Coronary artery (tissue), 2 donors: ENCODE measurements around the gene DBNDD2.

ENCODE experiments used
- DNase-seq: peaks from one replicate; pipeline ENCODE4 v3.0.0-alpha.2; 2017; ENCODE audit warnings: low spot score
- H3K27ac ChIP-seq, 2 donors: fragments of 200-600 bp; sonication (generic); one replicate each; pipeline ENCODE4 v1.5.1; 2016 to 2019
- H3K4me3 ChIP-seq: fragments of 200-600 bp; sonication (generic); 2 replicates; pipeline ENCODE4 v1.5.1; 2016; ENCODE audit warnings: mild to moderate bottlenecking, moderate library complexity
- TF ChIP-seq, protein P1 (sequence below): fragments of 200-600 bp; sonication (generic); IDR thresholded peaks from one replicate; pipeline ENCODE4 v1.5.1; 2019; ENCODE audit warnings: antibody characterized with exemption

DBNDD2 gene

GRCh38 chr20:45406260-45407066, 1.6 kb upstream of the DBNDD2 start:
- TF ChIP-seq, protein P1, sequence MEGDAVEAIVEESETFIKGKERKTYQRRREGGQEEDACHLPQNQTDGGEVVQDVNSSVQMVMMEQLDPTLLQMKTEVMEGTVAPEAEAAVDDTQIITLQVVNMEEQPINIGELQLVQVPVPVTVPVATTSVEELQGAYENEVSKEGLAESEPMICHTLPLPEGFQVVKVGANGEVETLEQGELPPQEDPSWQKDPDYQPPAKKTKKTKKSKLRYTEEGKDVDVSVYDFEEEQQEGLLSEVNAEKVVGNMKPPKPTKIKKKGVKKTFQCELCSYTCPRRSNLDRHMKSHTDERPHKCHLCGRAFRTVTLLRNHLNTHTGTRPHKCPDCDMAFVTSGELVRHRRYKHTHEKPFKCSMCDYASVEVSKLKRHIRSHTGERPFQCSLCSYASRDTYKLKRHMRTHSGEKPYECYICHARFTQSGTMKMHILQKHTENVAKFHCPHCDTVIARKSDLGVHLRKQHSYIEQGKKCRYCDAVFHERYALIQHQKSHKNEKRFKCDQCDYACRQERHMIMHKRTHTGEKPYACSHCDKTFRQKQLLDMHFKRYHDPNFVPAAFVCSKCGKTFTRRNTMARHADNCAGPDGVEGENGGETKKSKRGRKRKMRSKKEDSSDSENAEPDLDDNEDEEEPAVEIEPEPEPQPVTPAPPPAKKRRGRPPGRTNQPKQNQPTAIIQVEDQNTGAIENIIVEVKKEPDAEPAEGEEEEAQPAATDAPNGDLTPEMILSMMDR: no peak
- peak; percentile 90 for DNase-seq
- Histone ChIP-seq H3K27ac (peak overlapping the region; percentile 97 to 98), H3K4me3 (peak overlapping the region; percentile 93)

DNA sequence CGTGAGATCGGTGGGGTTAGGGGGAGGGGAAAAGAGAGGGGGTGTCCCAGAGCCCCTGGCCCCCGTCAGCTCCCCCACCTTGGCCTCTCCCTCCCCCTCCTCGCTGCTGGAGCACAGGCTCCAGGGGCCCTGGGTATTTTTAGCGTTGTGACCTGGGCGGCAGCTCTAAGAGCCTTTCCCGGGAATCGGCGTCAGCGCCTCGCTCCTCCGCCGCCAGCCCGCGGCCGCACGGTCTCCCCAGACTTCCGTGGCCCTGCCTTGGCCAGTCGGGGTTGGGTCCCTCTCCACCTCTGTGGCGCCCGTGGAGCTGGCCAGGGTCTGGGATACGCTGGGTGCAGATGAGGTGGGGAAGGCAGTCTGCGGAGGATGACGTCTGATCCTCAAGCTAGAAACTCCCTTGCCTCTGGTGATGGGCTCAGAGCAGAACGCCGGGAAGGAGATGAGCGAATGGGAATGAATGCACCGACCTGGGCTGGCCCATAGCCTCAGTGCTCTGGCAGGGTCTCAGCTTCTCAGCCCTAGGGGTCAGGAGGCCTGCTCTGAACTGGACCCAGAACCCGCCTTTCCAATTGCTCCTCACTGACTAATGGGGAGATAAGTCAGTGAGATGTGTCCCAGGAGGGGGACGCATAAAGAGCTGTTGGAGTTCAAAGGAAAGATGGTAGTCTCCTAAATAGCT, 883 bp upstream of the DBNDD2 start:
- DNase-seq: peak; percentile 90
- TF ChIP-seq, protein P1: no peak

DNA sequence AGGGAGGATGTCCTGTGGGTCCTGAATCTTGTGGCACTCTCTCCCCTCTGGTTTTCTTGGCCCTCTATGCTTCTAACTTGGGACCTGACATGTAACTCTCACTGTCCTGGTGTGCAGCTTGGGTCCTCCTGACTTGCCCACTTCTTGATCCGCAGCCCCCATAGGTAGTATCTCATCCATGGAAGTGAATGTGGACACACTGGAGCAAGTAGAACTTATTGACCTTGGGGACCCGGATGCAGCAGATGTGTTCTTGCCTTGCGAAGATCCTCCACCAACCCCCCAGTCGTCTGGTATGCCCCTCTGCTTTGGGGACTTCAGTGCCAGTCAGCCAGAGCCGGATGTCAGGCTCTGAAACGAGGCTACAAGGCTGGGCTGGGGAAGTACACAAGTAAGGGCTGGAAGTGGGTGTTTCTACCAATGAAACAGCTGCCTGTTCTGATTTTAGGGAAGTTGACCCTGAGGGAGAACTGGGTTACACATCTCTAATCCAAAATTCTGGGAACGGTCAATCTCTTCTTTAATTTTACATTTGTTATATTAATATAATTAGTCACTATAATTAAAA, 641 bp downstream of the DBNDD2 start:
- peak overlapping the region; percentile 97 to 98 for H3K27ac ChIP-seq
- TF ChIP-seq, protein P1: no peak
- DNase-seq: no peak
- H3K4me3 ChIP-seq: peak overlapping the region; percentile 93

More for the DNA sequence above, 883 bp upstream of the DBNDD2 start:
- peak overlapping the region; percentile 97 to 98 for H3K27ac ChIP-seq
- H3K4me3 ChIP-seq: peak overlapping the region; percentile 93

- peak overlapping the region in 1 of 2 donors; percentile 24 for H3K27ac ChIP-seq
- TF ChIP-seq, protein P1: no peak
- no peak overlapping the region for H3K4me3 ChIP-seq
- no peak for DNase-seq
Measured at GRCh38 chr20:45409521-45410272, 1.6 kb downstream of the DBNDD2 start.

DNA sequence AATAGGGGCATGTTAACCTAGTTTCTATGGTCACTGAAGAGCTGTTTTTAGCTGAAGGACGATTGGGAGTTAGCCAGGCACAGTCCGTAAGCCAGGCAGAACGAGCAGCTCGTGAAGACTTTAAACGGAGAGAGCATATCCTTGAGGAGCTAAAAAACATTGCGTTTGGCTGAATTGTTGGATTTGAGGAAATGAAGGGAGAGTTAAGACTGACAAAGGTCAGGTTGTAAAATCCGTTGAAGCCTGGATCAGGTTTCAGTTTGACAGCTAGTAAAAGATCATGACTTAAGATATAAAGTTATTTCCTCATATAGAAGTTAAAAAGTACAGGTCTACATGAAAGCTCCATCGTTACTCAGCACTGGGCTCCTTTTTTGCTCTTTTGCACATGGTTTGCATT, 2.8 kb downstream of the DBNDD2 start:
- Histone ChIP-seq H3K27ac (no peak overlapping the region), H3K4me3 (no peak overlapping the region)
- no peak for DNase-seq
- TF ChIP-seq, protein P1: no peak

DNA sequence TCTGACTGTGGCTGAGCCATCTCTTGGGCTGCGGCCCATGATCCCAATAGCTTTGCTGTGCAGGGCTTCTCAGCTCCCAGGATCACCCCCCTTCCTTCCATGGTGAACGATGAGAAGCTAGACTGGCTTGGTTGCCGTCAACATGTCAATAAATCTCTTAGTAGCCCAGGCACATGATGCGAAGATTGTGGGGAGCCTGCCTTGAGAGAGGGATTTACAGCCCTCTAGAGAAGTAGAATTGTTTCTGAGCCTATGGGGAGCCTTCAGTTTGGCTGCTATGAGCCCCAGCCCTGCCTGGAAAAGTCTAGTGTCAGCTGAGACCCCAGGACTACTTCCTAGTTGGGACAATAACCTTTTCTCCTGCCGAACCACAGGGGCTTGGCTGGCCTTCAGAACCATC, 4.6 kb downstream of the DBNDD2 start:
- DNase-seq: no peak
- Histone ChIP-seq H3K27ac (no peak overlapping the region), H3K4me3 (no peak overlapping the region)
- TF ChIP-seq, protein P1: no peak
